ENCODE results near the gene ETV6.

Gene ETV6

GRCh38 chr12:11822081-11822834 is 172.8 kb downstream of the ETV6 start:
- peaks cover 20% of the 10 kb centered on the region for H3K36me3 Mint-ChIP-seq
- H3K4me1 Mint-ChIP-seq = peaks cover 49% of the 10 kb centered on the region

GRCh38 chr12:11823043-11823442 is 173.6 kb downstream of the ETV6 start:
- Mint-ChIP-seq H3K4me3 (no peak overlapping the region), H3K36me3 (peaks cover 15% of the 10 kb centered on the region), H3K4me1 (peaks cover 43% of the 10 kb centered on the region), H3K27me3 (no peaks in the 10 kb centered on the region), H3K27ac (no peak overlapping the region), H3K9me3 (no peaks in the 10 kb centered on the region)

More at GRCh38 chr12:11822081-11822834, 172.8 kb downstream of the ETV6 start:
- Mint-ChIP-seq H3K4me3 (peak overlapping the region; percentile 42), H3K9me3 (no peaks in the 10 kb centered on the region), H3K27me3 (no peaks in the 10 kb centered on the region), H3K27ac (peak overlapping the region; percentile 88)

- Mint-ChIP-seq H3K4me3 (no peak overlapping the region), H3K27me3 (no peaks in the 10 kb centered on the region), H3K27ac (no peak overlapping the region), H3K4me1 (peaks cover 43% of the 10 kb centered on the region), H3K9me3 (no peaks in the 10 kb centered on the region), H3K36me3 (peaks cover 15% of the 10 kb centered on the region)
These were observed 174.1 kb downstream of the ETV6 start for GRCh38 chr12:11823593-11823992.

- Mint-ChIP-seq H3K27me3 (no peaks in the 10 kb centered on the region), H3K4me3 (no peak overlapping the region), H3K27ac (no peak overlapping the region), H3K9me3 (no peaks in the 10 kb centered on the region), H3K4me1 (peaks cover 43% of the 10 kb centered on the region), H3K36me3 (peaks cover 15% of the 10 kb centered on the region)
These were observed 174.6 kb downstream of the ETV6 start for GRCh38 chr12:11824069-11824468.

GRCh38 chr12:11824736-11825135 is 175.3 kb downstream of the ETV6 start:
- Mint-ChIP-seq H3K27ac (no peak overlapping the region), H3K9me3 (no peaks in the 10 kb centered on the region), H3K4me3 (no peak overlapping the region), H3K27me3 (no peaks in the 10 kb centered on the region), H3K36me3 (peaks cover 15% of the 10 kb centered on the region), H3K4me1 (peaks cover 43% of the 10 kb centered on the region)

GRCh38 chr12:11825278-11825677 is 175.8 kb downstream of the ETV6 start:
- no peaks in the 10 kb centered on the region for H3K27me3 Mint-ChIP-seq
- H3K4me1 Mint-ChIP-seq = peaks cover 43% of the 10 kb centered on the region
- H3K27ac Mint-ChIP-seq = peak overlapping the region; percentile 30
- no peaks in the 10 kb centered on the region for H3K9me3 Mint-ChIP-seq
- H3K36me3 Mint-ChIP-seq = peaks cover 15% of the 10 kb centered on the region
- H3K4me3 Mint-ChIP-seq = no peak overlapping the region

GRCh38 chr12:11826574-11826973 is 177.1 kb downstream of the ETV6 start:
- H3K27me3 Mint-ChIP-seq = no peaks in the 10 kb centered on the region
- H3K4me1 Mint-ChIP-seq = peaks cover 43% of the 10 kb centered on the region
- H3K27ac Mint-ChIP-seq = no peak overlapping the region
- H3K9me3 Mint-ChIP-seq = no peaks in the 10 kb centered on the region
- peaks cover 15% of the 10 kb centered on the region for H3K36me3 Mint-ChIP-seq
- H3K4me3 Mint-ChIP-seq = no peak overlapping the region

- no peak overlapping the region for H3K4me3 Mint-ChIP-seq
- H3K9me3 Mint-ChIP-seq = no peaks in the 10 kb centered on the region
- H3K4me1 Mint-ChIP-seq = peaks cover 43% of the 10 kb centered on the region
- peaks cover 10% of the 10 kb centered on the region for H3K36me3 Mint-ChIP-seq
- no peaks in the 10 kb centered on the region for H3K27me3 Mint-ChIP-seq
- H3K27ac Mint-ChIP-seq = no peak overlapping the region
These were observed 177.9 kb downstream of the ETV6 start for GRCh38 chr12:11827091-11828061.

GRCh38 chr12:11829764-11830194 is 180.3 kb downstream of the ETV6 start:
- H3K9me3 Mint-ChIP-seq = no peaks in the 10 kb centered on the region
- H3K4me3 Mint-ChIP-seq = no peak overlapping the region
- H3K4me1 Mint-ChIP-seq = peaks cover 38% of the 10 kb centered on the region
- no peak overlapping the region for H3K27ac Mint-ChIP-seq
- peaks cover 9% of the 10 kb centered on the region for H3K36me3 Mint-ChIP-seq
- no peaks in the 10 kb centered on the region for H3K27me3 Mint-ChIP-seq

- Mint-ChIP-seq H3K9me3 (no peaks in the 10 kb centered on the region), H3K36me3 (peaks cover 8% of the 10 kb centered on the region)
These were observed 180.9 kb downstream of the ETV6 start for GRCh38 chr12:11830307-11830801.

GRCh38 chr12:11832093-11832492 is 182.6 kb downstream of the ETV6 start:
- H3K9me3 Mint-ChIP-seq = no peaks in the 10 kb centered on the region
- H3K27me3 Mint-ChIP-seq = no peaks in the 10 kb centered on the region
- peaks cover 44% of the 10 kb centered on the region for H3K4me1 Mint-ChIP-seq
- no peak overlapping the region for H3K4me3 Mint-ChIP-seq
- peaks cover 2% of the 10 kb centered on the region for H3K36me3 Mint-ChIP-seq
- no peak overlapping the region for H3K27ac Mint-ChIP-seq

More at GRCh38 chr12:11830307-11830801, 180.9 kb downstream of the ETV6 start:
- no peak overlapping the region for H3K4me3 Mint-ChIP-seq
- H3K27me3 Mint-ChIP-seq = no peaks in the 10 kb centered on the region
- peaks cover 38% of the 10 kb centered on the region for H3K4me1 Mint-ChIP-seq
- H3K27ac Mint-ChIP-seq = no peak overlapping the region

- H3K36me3 Mint-ChIP-seq = peaks cover 5% of the 10 kb centered on the region
These were observed 183.9 kb downstream of the ETV6 start for GRCh38 chr12:11833174-11833895.

GRCh38 chr12:11834104-11834812 is 184.8 kb downstream of the ETV6 start:
- peaks cover 50% of the 10 kb centered on the region for H3K4me1 Mint-ChIP-seq
- H3K27ac Mint-ChIP-seq = peak overlapping the region; percentile 84

More at GRCh38 chr12:11833174-11833895, 183.9 kb downstream of the ETV6 start:
- Mint-ChIP-seq H3K4me1 (peaks cover 48% of the 10 kb centered on the region), H3K27ac (peak overlapping the region; percentile 84), H3K4me3 (no peak overlapping the region), H3K9me3 (no peaks in the 10 kb centered on the region), H3K27me3 (no peaks in the 10 kb centered on the region)

GRCh38 chr12:11834931-11835330 is 185.5 kb downstream of the ETV6 start:
- Mint-ChIP-seq H3K9me3 (no peaks in the 10 kb centered on the region), H3K4me3 (peak overlapping the region; percentile 1), H3K36me3 (peaks cover 13% of the 10 kb centered on the region), H3K27ac (peak overlapping the region; percentile 46), H3K27me3 (no peaks in the 10 kb centered on the region), H3K4me1 (peaks cover 51% of the 10 kb centered on the region)

More at GRCh38 chr12:11834104-11834812, 184.8 kb downstream of the ETV6 start:
- Mint-ChIP-seq H3K36me3 (peaks cover 9% of the 10 kb centered on the region), H3K9me3 (no peaks in the 10 kb centered on the region), H3K4me3 (peak overlapping the region; percentile 1), H3K27me3 (no peaks in the 10 kb centered on the region)

All from activated naive CD4-positive, alpha-beta T cell treated with anti-CD3 and anti-CD28 coated beads, Interleukin-2, amount 50 U/mL, for 24 hours (primary cell).